ENCODE results near the gene RPL35A.
"Not testable (repeated sequence)": the region's sequence is repeated elsewhere in the genome, so short reads cannot be mapped to it uniquely, and the experiment has no call there.

The RPL35A gene

GRCh38 chr3:197949778-197950676 is at the start of gene RPL35A:
Gene RPL35A, plus strand, starts transcription at chr3:197950190. Its CDS starts 778 bp downstream, at chr3:197950968.
- DNase-seq: peak; percentile 90 to 95

- DNase-seq: no peak
Observed at GRCh38 chr3:197901626-197902025, 48.4 kb upstream of the RPL35A start.

- DNase-seq: peak; percentile 77 to 79
Observed at GRCh38 chr3:197906023-197906849, 43.8 kb upstream of the RPL35A start.

- no peak for DNase-seq
Observed at GRCh38 chr3:197906850-197907187, 43.2 kb upstream of the RPL35A start.

- DNase-seq: no peak
Observed at GRCh38 chr3:197907196-197907595, 42.8 kb upstream of the RPL35A start.

GRCh38 chr3:197908550-197908949 is 41.4 kb upstream of the RPL35A start:
- not testable (repeated sequence) for DNase-seq

- no peak for DNase-seq
Observed at GRCh38 chr3:197908957-197909701, 40.9 kb upstream of the RPL35A start.

GRCh38 chr3:197912741-197913476 is 37.1 kb upstream of the RPL35A start:
- DNase-seq: peak; percentile 7 to 29

- DNase-seq: no peak
Observed at GRCh38 chr3:197913641-197914380, 36.2 kb upstream of the RPL35A start.

- not testable (repeated sequence) for DNase-seq
Observed at GRCh38 chr3:197921429-197922275, 28.3 kb upstream of the RPL35A start.

- no peak for DNase-seq
Observed at GRCh38 chr3:197926418-197926817, 23.6 kb upstream of the RPL35A start.

- not testable (repeated sequence) for DNase-seq
Observed at GRCh38 chr3:197927578-197927977, 22.4 kb upstream of the RPL35A start.

GRCh38 chr3:197936819-197937384 is 13.1 kb upstream of the RPL35A start:
- no peak for DNase-seq

- no peak for DNase-seq
Observed at GRCh38 chr3:197940745-197941384, 9.1 kb upstream of the RPL35A start.

GRCh38 chr3:197942956-197943556 is 6.9 kb upstream of the RPL35A start:
- DNase-seq: peak in 1 of 2 donors; percentile 63

GRCh38 chr3:197949191-197949777 is 706 bp upstream of the RPL35A start:
- no peak for DNase-seq

GRCh38 chr3:197950677-197951061 is 679 bp downstream of the RPL35A start:
- no peak for DNase-seq

GRCh38 chr3:197951392-197951990 is 1.5 kb downstream of the RPL35A start:
- peak in 1 of 2 donors; percentile 18 for DNase-seq

All from CD4-positive, alpha-beta T cell treated with Interleukin-4 for 1 hour (primary cell).